GM18867 (cell line): ENCODE data around the gene DIO1.

Source experiments
- ATAC-seq: cut with Tn5 transposase; IDR thresholded peaks from one replicate; pipeline ENCODE4 v1.9.1; 2021; ENCODE audit warnings: mild to moderate bottlenecking, moderate library complexity; ENCODE audit not compliant: unreplicated experiment

The DIO1 gene

GRCh38 chr1:53892911-53893310 lies 1.1 kb upstream of the DIO1 start:
- ATAC-seq: no peak

- no peak for ATAC-seq
Measured at GRCh38 chr1:53894644-53895043, 657 bp downstream of the DIO1 start.

DNA sequence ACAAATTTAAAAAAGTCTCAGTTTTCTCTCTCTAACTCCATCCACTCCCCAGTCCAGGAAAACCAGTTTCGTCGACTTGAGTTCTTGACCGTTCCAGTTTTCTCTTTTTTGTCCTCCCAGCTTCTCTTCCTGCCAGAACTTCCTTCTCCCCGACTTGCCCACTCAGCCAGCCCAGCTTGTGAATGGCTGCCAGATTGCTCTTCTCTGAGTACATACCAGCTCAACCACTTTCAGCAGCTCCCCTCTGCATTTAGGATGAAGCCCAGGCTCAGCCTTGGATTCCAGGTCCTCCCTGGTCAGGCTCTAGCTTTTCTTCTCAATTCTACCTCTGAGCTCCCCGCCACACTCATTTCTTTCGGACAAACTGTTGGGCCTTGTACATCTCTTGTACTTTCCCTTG lies 1.4 kb downstream of the DIO1 start:
- ATAC-seq: no peak

- no peak for ATAC-seq
Measured at GRCh38 chr1:53896635-53897229, 2.7 kb downstream of the DIO1 start.

- ATAC-seq: no peak
Measured at GRCh38 chr1:53899206-53899628, 5.2 kb downstream of the DIO1 start.

- ATAC-seq: no peak
Measured at GRCh38 chr1:53899708-53900107, 5.7 kb downstream of the DIO1 start.

DNA sequence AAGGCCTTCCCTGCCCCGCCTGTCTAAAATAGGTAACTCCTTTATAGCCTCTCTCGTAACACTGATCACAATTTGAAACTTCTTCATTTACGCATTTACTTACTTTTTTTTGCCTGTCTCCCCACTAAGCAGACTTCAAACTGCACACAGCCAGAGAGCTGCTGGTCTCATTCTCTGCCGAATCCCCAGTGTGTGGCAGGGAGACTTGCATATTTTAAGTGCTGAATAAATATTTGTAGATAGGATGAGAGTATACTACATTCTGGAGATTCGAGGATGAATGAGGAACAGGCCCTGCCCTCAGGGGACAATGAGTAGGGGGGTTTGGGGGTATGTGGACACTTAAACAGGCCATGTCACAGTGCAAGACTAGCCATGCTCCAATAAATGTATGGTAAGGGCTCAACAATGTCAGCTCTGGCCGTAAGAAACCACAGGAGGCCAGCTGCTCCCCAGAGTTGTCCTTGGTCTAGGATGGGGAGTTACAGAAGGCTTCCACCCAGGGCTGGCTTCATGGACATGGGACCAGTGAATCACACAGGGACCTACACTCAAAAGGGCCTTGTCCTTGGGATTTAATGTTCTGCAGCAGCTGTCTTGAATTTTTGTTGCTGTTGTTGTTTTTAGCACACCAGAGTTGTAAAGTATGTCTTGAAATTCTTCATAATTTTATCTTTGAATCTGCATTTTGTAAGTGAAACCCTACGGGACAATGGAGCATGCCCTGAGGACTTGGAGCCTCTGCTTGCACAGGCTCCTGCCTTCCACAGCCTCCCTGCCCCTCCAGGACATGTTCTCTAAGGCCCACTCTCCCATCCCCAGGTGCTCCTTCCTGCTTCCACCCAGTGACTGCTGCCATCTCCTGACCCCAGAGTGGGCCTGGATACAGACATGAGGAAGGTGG lies 8.5 kb downstream of the DIO1 start:
- ATAC-seq: no peak

- ATAC-seq: no peak
Measured at GRCh38 chr1:53905509-53905908, 11.5 kb downstream of the DIO1 start.

- no peak for ATAC-seq
Measured at GRCh38 chr1:53906121-53906520, 12.1 kb downstream of the DIO1 start.

DNA sequence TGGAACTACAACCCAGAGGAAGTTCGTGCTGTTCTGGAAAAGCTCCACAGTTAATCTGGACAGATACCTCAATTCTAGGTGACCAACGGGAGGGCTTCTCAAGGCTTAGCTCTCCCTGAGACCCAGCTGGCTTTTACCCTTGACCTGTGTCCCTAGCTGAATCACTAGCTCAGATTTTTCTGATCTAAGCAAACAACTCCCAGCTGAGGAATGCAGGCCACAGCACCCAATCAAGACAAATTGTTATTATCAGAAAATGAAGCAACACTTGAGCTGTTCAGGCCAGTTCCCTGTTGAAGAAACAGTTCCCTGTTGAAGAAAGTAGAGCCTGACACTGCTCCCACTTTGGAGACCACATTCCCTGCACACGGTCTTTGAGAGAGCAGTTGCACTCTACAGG lies 16.0 kb downstream of the DIO1 start:
- ATAC-seq: no peak

DNA sequence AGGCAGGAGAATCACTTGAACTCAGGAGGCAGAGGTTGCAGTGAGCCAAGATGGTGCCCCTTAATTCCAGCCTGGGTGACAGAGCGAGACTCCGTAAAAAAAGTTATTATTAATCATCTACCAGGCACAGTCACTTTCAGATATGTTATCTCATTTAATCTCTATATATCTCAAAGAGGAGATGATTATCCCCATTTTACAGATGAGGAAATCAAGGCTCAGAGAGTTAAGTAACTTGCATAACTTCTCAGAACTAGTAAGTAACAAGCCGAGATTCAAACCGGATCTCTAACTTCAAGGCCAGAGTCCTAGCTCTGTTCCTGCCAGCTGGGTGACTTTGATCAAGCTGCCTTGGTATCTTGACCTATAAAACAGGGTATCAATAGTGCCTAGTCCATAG lies 17.5 kb downstream of the DIO1 start:
- no peak for ATAC-seq

GRCh38 chr1:53913352-53914033 lies 19.5 kb downstream of the DIO1 start:
- ATAC-seq: no peak

- no peak for ATAC-seq
Measured at GRCh38 chr1:53918343-53918742, 24.4 kb downstream of the DIO1 start.

GRCh38 chr1:53919675-53920066 lies 25.7 kb downstream of the DIO1 start:
- no peak for ATAC-seq

- ATAC-seq: no peak
Measured at GRCh38 chr1:53927376-53927881, 33.4 kb downstream of the DIO1 start.

- ATAC-seq: no peak
Measured at GRCh38 chr1:53929246-53929960, 35.4 kb downstream of the DIO1 start.

DNA sequence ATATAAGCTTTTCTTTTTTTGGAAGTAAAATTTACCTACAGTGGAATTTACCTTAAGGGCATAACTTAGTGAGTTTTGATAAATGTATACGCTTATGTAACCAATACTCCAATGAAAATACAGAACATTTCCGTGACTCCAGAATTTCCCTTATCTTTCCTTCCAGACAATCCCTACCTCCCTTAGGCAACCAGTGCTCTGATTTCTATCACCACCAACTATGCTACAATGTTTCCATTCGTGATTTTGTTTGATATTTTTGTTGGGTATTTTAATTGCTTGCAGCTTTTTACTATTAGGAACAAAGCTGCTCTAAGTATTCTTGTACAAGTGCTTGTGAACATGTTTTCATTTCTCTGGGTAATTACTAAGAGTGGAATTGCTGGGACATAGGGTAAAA lies 36.9 kb downstream of the DIO1 start:
- ATAC-seq: no peak

DNA sequence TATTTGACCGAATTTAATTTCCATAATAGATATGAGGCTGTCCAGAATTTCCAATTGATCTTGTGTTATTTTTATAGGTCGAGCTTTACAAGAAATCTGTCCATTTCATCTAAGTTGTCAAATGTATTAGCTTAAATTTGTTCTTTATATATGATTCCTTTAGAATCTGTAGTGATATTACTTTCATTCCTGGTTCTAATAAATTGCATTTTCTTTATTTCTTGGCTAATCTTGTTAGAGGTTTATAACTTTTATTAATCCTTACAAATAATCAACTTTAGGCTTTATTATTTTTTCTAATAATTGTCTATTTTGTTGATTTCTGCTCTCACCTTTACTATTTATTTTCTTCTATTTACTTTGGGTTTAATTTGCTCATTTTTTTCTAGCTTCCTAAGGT lies 37.5 kb downstream of the DIO1 start:
- ATAC-seq: no peak

DNA sequence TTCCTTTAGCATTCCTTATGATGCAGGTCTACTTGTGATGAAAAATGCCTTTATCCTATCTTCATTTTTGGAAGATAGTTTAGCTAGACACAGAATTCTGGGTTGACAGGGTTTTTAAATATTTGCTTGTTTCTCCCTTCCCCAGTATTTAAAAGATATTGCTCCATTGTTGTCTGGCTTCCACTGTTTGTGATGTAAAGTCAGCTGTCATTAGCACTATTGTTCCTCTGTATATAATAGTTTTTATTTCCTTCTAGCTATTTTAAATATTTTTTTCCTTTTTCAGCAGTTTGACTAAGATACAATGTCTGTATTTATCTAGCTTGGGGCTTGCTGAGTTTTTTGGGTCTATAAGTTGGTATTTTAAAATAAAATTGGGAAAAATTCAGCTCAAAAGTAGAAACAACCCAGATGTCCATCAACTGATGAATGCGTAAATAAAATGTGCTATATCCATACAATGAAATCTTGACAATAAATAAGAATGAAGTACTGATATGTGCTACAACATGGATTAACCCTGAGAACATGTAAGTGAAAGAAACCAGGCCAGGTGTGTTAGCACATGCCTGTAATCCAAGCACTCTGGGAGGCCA lies 40.3 kb downstream of the DIO1 start:
- ATAC-seq: no peak

- no peak for ATAC-seq
Measured at GRCh38 chr1:53936430-53936829, 42.4 kb downstream of the DIO1 start.
